RPMI7951 (cell line): ENCODE data around the gene OBP2B. TPM values are rescaled to one million over a fixed set of nuclear protein-coding genes. Genes with fewer than 3 reads are reported as not detected.
"Not testable (repeated sequence)": the region's sequence is repeated elsewhere in the genome, so short reads cannot be mapped to it uniquely, and the experiment has no call there.

Experiments used
- DNase-seq: peaks from one replicate; pipeline ENCODE4 v3.0.0-alpha.2; 2012; ENCODE audit warnings: low read depth
- total RNA-seq: library from RNA; depleted of rRNA; stranded (reverse); fragments of >200 nt; shearing (Covaris generic); gene quantifications from 2 replicates; pipeline ENCODE4 v1.2.3, GENCODE V29; 2014

Gene OBP2B
- total RNA-seq, 1 experiment from 2014 or later: not detected

DNA sequence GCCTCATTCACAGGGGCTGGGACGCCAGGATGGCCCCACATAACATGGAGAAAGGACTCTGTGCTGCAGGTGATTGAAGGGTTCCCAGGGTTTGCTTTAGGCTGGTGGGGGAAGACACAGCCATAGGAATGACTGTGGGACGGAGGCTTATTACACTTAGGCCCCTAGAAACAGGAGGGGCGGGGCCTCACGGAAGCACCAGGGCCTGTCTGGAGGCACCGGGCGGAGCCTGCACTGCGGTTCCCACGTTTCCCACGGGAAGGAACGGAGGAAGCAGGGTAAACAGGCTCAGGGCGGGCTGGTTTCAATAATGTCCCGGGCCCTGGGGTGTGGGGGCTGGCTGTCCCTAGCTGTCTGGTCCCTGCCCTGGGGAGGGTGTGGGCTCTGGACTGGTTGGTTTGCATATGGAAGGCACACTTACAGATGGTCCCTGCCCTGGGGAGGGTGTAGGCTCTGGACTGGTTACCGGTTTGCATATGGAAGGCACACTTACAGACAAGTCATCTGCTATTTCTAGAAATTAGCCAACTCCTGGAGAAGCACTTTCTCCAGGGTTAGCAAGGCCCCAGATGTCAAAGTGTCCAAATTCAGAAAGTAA is 14.2 kb upstream of the OBP2B start:
- not testable (repeated sequence) for DNase-seq

DNA sequence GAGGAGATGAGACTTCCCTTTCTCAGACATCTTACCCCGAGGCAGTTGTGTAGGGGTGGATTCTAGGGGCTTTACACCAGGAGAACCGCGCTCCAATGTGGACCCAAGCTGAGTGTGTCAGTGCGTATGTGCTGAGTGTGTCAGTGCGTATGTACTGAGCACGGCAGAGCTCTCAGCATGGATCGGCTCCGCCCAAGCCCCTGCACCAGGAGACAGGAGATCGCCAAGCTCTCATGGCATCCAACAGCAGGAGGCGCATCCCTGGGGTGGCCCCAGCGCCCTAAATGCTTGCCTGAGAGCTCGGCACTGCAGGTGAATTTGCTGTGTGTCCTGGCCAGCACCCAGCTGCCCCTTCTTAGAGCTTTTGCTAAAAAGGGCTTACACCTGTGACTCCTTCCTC is 12.9 kb upstream of the OBP2B start:
- DNase-seq: not testable (repeated sequence)

DNA sequence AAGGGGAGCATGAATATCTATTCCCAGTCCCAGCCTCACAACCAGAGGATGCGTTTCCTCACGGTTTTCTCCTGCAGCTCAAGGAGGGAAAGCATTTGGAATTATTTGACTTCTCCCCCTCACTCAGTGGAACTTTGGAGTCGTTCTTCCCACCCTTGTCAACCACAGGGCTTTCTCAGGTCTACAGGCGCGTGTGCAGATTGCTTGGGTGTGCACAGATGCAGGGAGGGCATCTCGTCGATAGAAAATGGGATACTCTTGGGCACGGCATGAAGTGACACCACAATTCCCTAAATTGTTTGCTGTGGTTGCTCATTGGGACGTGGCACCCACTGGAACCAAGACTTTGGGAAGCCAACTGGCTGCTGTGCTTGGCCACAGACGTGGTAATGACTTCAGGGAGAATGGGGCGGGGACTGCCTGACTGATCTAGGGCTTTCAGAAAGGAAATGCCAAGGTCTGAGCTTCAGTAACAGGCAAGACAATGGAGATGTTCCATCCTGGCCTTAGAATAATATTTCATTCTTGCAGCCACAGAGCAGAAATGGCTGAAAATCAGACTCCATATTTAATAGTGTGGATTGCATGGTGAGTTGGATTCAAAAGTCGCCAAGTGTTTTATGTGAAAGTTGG is 12.2 kb upstream of the OBP2B start:
- DNase-seq: no peak

DNA sequence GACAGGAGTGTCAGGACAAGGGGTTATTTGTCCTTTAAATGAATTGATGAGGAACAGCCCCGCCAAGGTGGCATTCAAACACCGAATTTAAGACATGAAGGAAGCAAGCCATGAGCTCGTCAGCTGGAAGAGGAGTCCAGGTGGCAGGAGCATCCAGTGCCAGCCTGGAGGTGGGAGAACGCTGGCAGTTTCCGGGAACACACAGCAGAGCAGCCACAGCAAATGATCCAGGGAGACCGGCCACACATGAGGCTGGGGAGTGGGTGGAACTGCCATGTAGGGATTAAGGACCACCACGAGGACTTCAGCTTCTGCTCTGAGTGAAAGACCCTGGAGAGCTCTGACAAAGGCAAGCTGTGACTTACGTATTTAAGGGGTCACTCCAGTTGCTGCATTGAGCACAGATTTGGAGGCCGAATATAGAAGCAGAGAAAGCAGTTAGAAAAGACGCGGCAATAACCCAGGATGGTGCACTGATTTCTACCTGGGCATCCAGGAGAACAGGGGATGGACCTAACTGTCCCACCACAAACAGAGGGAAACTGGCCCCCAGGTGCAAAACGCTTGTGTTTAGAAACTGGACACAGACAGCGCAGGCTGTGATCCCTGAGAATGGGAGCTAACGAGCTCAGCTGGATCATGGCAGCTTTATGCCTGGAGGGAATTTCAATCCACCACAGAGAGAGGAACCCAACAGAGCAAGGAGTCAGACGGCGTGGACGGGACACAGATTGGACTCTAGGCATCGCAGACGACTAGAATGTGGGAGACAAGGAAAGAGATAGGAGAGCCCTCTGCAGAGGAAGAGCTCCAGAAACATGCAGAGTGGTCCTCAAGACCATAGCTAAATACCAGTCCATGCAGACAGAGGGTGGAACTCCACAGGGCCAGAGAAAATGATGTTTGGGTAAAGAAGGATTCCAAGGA is 9.3 kb upstream of the OBP2B start:
- DNase-seq: not testable (repeated sequence)

DNA sequence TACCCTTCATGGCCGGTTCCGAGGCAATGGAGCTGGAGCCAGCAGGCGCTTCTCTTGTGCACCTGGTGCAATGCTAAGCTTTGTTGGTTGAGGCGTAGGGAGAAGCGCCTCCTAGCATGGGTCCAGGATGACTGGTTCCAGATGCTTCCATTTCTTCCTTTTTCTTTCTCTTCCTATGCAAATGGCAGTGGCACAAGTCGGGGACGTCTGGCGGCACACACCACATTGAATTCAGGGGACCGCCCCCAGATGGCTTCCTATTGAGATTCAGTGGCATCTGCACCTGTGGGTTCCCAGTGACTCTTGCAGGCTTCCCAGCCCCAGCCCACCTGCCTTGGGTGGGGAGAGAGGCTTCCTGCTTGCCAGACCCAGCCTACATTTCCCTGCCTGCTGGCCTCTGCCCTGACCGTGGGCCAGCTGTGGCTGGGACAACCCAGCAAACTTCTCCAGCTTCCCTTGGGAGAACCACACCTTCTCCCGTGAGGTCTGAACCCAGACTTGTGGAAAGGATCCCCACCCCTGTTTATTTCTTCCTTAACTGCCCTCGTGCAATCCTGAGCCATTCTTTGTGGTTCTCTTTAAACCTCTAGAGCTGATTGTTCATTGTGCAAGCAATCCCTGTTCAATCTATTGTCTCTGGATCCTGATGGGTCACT is 8.4 kb upstream of the OBP2B start:
- DNase-seq: not testable (repeated sequence)

DNA sequence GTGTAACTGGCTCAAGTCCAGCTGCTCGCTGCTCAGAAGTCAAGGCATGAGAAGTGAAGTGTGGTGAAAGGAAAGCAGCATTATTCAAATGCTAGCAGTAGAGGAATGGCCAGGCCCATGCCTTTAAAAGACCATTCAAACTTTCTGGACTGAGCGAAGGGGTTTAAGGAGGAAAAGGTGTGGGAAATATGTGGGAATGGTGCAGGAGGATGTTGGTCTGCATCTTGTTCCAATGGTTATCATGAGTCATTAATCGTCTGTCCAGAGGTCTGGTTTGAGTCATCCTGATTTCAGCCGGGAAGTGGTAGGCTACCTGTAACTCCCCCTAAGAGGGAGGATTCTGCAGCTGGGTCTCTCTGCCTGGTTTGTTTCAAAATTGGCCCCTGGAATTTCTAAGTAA is 5.2 kb upstream of the OBP2B start:
- DNase-seq: peak; percentile 29

DNA sequence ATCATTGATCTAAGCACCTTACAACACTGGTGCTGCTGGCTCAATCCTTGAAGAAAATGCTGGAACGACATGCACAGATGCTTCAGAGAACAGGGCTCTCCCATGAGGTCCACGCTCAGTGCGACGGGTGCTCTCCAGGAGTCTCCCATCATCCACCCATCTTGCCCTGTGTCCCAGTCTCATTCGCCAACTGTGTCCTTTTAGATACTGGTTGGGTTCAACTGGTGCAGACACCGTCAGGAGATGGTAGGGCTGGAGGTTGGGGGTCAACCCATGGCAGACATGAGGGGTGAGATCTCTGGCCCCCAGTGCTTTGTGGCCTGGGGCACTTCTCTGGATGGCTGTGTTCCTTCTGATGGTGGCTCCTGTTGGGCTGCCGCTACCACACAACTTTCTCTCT is 1.6 kb upstream of the OBP2B start:
- no peak for DNase-seq

DNA sequence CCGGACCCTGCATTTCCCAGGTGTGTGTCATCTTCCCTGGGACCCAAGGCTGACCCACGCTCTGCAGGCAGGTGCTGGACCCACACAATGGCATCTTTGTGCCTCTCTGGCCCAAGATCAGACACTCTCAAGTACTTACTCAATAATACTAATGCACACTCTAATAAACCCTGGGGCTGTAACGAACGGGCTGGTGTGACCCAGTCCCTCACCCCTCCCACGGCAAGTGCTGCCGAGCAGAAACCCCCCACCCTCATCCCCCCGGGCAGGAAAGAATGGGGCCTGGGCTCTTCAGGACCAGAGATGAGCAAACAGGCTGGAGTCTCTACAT is 1.1 kb upstream of the OBP2B start:
- DNase-seq: no peak

DNA sequence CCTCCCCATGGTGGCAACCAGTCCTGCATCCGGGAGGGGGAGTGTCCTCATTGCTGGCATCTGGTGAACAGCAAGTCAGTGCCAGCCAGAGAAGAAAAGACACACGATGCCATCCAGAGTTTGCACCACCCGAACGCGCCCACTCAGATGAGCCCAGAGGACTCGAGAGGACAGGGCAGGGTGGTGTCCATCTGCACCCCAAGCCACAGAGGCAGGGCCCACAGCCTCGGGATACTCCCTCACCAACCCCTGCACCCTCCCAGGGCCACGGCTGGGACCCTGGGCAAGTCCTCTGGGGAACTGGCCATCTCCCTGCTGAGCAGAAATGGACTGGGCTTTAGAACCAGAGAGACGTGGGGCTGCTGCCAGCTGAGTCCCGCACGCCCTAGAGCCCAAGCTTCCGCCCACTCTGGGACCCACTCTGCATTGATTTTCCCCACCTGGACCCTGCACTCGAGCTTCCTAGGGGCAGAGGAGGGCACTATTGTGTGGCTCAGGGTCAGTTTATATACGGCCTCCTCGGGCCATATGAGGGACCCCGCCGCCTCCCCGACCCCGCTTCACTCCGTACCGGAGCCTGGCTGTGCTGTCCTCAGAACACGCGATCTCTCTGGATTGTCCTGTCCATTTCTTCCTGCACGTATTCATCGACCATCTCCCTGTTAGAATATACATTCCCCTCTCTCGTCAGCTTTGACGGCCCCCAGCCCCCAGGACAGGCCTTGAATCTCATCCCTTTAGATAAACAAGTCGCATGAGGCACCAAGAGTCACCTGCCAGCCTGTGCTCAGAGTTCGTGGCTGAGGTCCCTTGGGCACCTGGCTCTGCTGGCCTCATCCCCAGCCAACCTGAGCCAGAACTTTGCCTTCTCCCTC is 514 bp upstream of the OBP2B start:
- not testable (repeated sequence) for DNase-seq

DNA sequence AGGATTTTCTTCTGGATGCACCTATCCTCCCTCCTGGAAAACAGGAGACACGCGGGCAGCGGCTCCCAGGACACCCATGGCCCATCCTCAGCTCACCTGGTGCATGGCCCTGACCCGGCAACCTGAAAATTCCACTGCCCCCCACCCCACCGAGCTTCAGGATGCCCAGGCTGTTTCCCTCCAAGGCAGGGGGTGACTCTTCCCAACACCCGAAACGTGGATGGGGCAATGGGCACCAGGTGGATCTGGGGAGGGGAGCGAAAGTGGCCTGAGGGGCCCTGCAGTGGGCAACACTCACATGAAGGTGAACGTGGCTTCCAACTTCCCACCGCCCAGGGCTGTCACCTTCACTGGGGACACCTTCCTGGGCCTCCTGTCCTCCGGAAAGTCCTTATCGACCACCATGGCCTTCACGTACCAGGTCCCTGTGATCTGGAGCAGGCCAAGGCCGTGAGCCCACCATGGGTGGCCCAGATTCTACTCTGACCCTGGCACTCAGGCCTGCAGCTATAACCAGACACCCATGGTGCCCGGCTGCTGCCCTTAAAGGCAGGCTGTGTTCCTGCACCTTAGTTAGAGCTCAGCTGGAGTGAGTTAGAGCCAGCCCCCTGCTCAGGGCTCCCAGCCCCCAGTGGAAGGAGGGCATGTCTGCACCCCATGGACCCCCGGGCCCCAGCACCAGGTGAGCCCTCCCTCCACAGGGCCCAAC is 725 bp downstream of the OBP2B start:
- DNase-seq: not testable (repeated sequence)

DNA sequence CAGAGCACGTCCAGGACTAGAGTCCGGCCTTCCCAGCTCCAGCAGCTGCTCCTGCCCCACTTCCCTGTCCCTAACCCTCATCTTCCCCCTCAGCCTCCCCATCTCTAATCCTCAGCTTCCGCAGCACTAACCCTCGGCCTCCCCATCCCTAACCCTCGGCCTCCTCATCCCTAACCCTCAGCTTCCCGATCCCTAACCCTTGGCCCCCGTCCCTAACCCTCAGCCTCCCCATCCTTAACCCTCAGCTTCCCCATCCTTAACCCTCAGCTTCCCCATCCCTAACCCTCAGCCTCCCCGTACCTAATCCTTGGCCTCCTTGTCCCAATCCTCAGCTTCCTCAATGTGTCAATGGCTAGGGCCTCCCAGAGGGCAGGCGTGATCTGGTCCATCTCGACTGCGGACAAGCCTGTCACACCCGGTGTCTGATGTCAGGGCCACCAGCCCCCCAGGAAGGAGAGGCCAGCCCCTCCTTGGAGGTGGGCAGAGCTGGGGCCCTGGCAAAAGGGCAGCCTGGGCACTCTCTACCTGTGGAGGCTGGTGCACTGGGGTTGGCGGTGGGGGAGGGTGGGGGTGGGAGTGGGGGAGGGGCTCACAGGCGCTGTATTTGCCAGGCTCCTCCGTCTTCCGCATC is 1.4 kb downstream of the OBP2B start:
- DNase-seq: no peak

DNA sequence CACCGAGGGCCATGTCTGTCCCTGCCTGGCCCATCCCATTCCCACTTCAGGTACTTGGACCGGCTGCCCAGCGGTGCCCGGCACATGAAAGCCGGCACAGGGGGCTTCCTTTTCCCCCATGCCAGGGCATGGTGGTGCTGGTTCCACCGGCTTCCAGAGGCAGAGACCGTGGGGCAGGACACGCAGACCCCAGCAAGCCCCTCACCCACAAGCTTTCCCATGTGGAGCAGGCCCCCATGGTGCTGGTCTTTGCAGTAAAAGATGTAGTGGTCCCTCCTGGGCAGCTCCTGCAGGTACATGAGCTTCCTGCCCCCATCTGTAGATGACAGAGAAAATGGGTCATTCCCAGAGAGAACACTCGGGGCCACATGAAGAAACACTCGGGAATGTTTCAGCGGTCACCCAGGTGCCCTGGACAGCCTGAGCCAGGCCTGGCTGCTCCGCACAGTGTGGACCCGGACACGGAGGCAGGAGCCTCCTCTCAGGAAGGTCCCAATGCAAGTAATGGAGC is 2.0 kb downstream of the OBP2B start:
- no peak for DNase-seq

DNA sequence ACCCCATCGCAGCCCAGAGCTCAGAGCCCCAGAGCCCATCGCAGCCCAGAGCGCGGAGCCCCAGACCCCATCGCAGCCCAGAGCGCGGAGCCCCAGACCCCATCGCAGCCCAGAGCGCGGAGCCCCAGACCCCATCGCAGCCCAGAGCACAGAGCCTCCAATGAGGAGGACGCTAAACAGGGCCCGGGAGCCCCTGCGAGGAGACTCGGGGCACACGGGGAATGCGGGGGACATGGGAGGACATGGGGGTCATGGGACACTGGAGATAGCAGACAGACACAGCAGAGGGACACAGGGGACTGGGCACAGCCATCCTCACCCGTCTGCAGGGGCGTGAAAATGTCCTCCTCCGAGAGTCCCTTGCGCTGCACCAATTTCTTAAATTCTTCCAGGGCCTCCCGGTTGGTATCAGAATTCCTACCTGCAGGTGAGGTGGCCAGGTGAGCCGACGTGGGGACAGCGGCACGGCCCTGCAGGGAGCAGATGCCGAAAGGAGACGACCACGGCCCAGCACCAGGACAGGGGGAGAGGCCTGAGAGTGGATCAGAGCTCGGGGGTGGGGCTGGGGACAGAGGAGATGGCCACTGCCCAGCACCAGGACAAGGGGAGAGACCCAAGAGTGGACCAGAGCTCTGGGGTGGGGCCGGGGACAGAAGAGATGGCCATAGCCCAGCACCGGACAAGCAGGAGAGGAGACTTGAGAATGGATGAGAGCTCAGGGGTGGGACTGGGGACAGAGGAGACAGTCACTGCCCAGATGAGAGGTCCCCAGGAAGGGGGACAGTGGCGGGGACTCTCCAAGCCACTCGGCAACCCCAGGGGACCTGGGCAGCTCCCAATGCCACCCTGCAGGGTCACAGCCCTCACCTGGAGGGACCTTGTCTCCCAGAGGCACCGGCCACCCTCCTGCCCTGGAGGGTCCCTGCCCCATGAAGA is 2.8 kb downstream of the OBP2B start:
- DNase-seq: no peak

DNA sequence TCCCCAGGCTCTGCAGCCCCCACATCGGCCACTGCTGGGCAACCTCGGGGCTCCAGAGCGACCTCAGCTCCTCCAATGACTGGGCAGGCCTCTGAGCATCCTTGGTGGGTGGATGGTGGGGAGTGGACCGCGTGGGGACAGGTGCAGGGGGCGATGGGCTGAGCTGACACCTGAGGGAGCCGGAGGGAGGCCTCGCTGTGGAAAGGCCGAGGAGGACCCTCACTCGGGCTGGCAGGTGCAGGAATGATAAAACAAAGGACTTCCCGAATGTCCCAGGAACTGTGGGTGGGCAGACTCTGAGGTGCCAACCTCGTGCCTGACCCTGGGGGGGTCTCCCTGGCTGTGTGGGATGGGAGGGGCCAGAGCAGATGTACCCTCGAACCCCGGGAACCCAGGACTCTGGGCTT is 3.6 kb downstream of the OBP2B start:
- not testable (repeated sequence) for DNase-seq

DNA sequence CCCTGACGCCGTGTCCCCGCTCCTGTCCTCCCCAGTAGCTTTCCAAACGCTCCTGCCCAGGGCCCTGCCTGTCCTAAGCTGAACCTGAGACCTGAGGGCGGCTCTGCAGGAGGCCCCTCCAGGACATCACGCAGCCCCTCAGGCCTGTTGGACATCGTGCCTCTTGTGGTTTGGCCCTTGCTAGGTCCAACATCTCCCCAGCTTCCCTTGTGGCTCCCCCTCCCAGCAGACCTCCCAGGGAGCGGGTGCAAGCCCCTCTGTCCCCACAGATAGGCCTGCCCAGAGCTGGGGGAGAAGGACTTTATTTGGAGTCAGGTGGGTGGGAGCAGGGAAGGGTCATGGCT is 4.1 kb downstream of the OBP2B start:
- DNase-seq: no peak

DNA sequence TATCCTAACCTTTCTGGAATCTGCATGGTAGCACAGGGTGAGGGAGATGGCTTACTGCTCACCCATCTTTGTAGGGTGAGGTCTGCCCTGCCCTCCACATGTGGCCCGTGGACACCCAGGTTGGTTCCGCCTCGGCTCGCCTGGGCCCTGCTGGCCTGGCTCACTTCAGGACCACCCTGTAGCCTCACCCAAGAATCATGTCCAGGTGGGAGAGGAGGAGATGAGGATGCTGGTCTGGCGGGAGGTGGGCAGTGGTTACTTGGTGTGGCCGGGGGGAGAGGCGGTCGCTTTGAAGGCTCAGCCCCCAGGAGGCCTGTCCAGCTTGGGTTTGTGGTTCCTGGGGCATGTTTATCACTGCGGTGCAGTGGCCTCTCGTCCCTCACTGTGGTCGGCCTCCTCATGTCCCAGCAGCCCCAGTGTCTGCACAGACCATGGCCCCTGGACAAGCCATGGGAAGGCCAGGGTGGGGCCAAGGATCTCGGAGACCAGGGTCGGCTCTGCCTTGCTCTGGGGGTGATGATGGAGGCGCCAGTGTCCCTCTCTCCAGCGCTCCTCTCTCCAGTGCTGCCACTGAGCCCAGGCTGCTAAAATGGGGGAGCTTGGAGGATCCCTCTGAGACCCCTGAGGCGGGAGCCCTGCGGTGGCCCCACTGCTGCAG is 4.6 kb downstream of the OBP2B start:
- no peak for DNase-seq

DNA sequence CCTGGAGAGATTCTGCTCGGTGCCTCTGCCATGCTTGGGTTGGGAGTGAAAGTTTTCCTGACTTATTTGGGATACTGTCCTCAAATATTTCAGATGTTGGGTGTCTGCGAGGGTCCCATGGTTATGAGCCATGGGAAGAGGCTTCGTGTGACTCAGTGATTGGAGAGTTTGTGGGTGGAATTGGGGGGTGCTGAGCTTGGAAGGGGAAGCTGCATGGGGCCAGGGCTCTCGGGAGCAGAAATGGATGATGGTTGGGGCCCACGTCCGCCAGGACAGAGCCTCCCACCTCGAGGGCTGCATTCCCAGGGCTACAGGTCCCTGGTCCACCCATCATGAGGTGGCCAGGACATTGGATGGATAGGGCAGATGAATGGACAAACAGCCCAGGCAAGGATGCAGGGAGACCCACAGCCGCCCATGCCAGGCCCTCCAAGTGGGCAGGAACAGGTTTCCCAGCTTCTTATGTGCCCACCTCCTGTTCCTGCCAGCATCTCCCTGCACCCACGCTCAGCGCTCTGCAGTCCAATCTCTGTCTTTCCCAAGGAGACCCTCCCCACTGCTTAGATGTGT is 5.5 kb downstream of the OBP2B start:
- no peak for DNase-seq
